ENCODE data around the gene IL17REL. TPM values are rescaled to one million over a fixed set of nuclear protein-coding genes. Genes with fewer than 3 reads are reported as not detected.

The IL17REL gene
- total and polyA plus RNA-seq, 2 of the 13 experiments (the other 11 are each of a cell fraction or from before 2014, with no cell fraction given), result not detected

- POLR2A ChIA-PET, result interaction anchor here (1.8 to 16.4 kb wide), 6 partner anchors 10 to 31 kb away, joined by 10 to 722 read pairs (median 25); partner anchors contain the start of gene PIM3
- no peak for FAIRE-seq
- 0 out of 2 replicates have a peak, but pooled peaks have one; percentile 72 for TF ChIP-seq ZNF224 (CRISPR knock-in tag; IDR thresholded peaks at IDR 0.05)
- TF ChIP-seq PREB (CRISPR knock-in tag; IDR thresholded peaks at IDR 0.05), result no peak
- no peak for TF ChIP-seq HMG20A (CRISPR knock-in tag; IDR thresholded peaks at IDR 0.05; ENCODE audit: borderline replicate concordance)
- TF ChIP-seq CCDC6 (CRISPR knock-in tag; IDR thresholded peaks at IDR 0.05), result no peak
- TF ChIP-seq HNRNPL (IDR thresholded peaks at IDR 0.05; ENCODE audit: low read depth, low read length), result 0 out of 2 replicates have a peak, but pooled peaks have one; percentile 18
- TF ChIP-seq ZNF552 (CRISPR knock-in tag; IDR thresholded peaks at IDR 0.05; ENCODE audit: borderline replicate concordance), result peak; percentile 39; the same call in 1 of the 2 replicates
- TF ChIP-seq MAX (IDR thresholded peaks at IDR 0.05), result peak; percentile 27; the same call in 1 of the 2 replicates
- TF ChIP-seq RFXAP (CRISPR knock-in tag; IDR thresholded peaks at IDR 0.05; ENCODE audit: borderline replicate concordance), result no peak
- TF ChIP-seq ZFX (CRISPR knock-in tag; IDR thresholded peaks at IDR 0.05; ENCODE audit: low read depth), result peak; percentile 28; the same call in 1 of the 2 replicates
- TF ChIP-seq ZNF777 (CRISPR knock-in tag; IDR thresholded peaks at IDR 0.05), result peak; percentile 66
- no peak for TF ChIP-seq PBX2 (CRISPR knock-in tag; IDR thresholded peaks at IDR 0.05)
- TF ChIP-seq KAT7 (CRISPR knock-in tag; IDR thresholded peaks at IDR 0.05; ENCODE audit: borderline replicate concordance), result 0 out of 2 replicates have a peak, but pooled peaks have one; percentile 52
- 0 out of 2 replicates have a peak, but pooled peaks have one; percentile 59 for TF ChIP-seq ZNF160 (CRISPR knock-in tag; IDR thresholded peaks at IDR 0.05)
- TF ChIP-seq ZNF329 (CRISPR knock-in tag; IDR thresholded peaks at IDR 0.05; ENCODE audit: low read depth), result peak; percentile 41; the same call in 1 of the 2 replicates
- peak; percentile 37; the same call in 1 of the 2 replicates for TF ChIP-seq SSRP1 (CRISPR knock-in tag; IDR thresholded peaks at IDR 0.05)
- no peak for TF ChIP-seq FOXC1 (CRISPR knock-in tag; IDR thresholded peaks at IDR 0.05; ENCODE audit: borderline replicate concordance)
These were observed 51.0 kb downstream of the IL17REL start for GRCh38 chr22:49961601-49962011.

More at GRCh38 chr22:49961601-49962011, 51.0 kb downstream of the IL17REL start:
- peak overlapping the region; percentile 93 for H3K9ac ChIP-seq (ENCODE audit: insufficient read depth, low read depth, low read length)
- H2AFZ ChIP-seq (ENCODE audit: low read length), result no peak overlapping the region
- H3K4me3 ChIP-seq (replicated peaks in 1 of 3; ENCODE audit: insufficient read depth in 1 of 3, low read depth in 2 of 3, low read length in 3 of 3), result peak overlapping the region; percentile 97 to 99 (median 97)
- peaks cover 36% of the 10 kb centered on the region for H3K79me2 ChIP-seq (ENCODE audit: insufficient read depth, low read length)
- CTCF ChIA-PET (ENCODE audit: low intra/inter-chr PET ratio, low total read pairs), result no interaction called here
- H3K27me3 ChIP-seq (ENCODE audit: control insufficient read depth in 1 of 2, insufficient read depth in 2 of 2, low read length in 2 of 2), result no peaks in the 10 kb centered on the region; a peak in 1 of 5 replicates
- H3K36me3 ChIP-seq (replicated peaks in 1 of 2; ENCODE audit: control insufficient read depth in 1 of 2, insufficient read depth in 2 of 2, low read length in 2 of 2), result peaks cover 9 to 23% of the 10 kb centered on the region in 2 experiments
- H3K4me1 ChIP-seq (ENCODE audit: insufficient read depth, low read length), result peaks cover 75% of the 10 kb centered on the region
- no peak for ATAC-seq
- peaks cover 37% of the 10 kb centered on the region for H4K20me1 ChIP-seq (ENCODE audit: insufficient read depth, low read length)
- WGBS (ENCODE audit: low lambda C conversion rate), result no CpG with 5 or more reads among the region's 49 CpGs
- no TSS peak for BruUV-seq (replicated peaks)
- H3K4me2 ChIP-seq (ENCODE audit: low read depth, low read length), result peak overlapping the region; percentile 67
- H3K9me3 ChIP-seq (ENCODE audit: low read length), result no peaks in the 10 kb centered on the region
- H3K27ac ChIP-seq (ENCODE audit: extremely low read length, insufficient read depth, low read length), result peak overlapping the region; percentile 64
- in situ Hi-C loops (cut with HindIII; ENCODE audit: extremely low pct_ligation_motif_present, low pct_unique_long_range_greater_than_20kb), result no loop called here
- intact Hi-C loops (cut with micrococcal nuclease; ENCODE audit: unreplicated experiment), result no loop called here
- DNase-seq (ENCODE audit: low spot score), result no peak

Measured in HepG2 (cell line).